Activated T-helper 2 cell treated with anti-CD3 and anti-CD28 coated beads, Interferon-gamma antibody, Interleukin-2, Interleukin-4, amounts not matched to agents 10 μg/mL and 5 μg/mL and 100 μg/mL, durations not matched to agents 14 hours and 24 hours and 36 hours (primary cell): ENCODE results near the gene YWHAG. TPM values are rescaled to one million over a fixed set of nuclear protein-coding genes. Genes with fewer than 3 reads are reported as not detected.
A peak's percentile ranks its signal among the peaks of the same experiment; 100 is the strongest.
"Not testable (repeated sequence)": the region's sequence is repeated elsewhere in the genome, so short reads cannot be mapped to it uniquely, and the experiment has no call there.

Experiments
- DNase-seq: peaks from one replicate; pipeline ENCODE4 v3.0.0; 2021; ENCODE audit warnings: low spot score
- H3K27ac Mint-ChIP-seq: one replicate; pipeline ENCODE4 v1.8.0; 2021; ENCODE audit warnings: mixed read lengths
- H3K27me3 Mint-ChIP-seq: one replicate; pipeline ENCODE4 v1.8.0; 2021; ENCODE audit warnings: low read depth, mixed read lengths
- H3K36me3 Mint-ChIP-seq: one replicate; pipeline ENCODE4 v1.8.0; 2021; ENCODE audit warnings: low read depth, mixed read lengths
- H3K4me1 Mint-ChIP-seq: one replicate; pipeline ENCODE4 v1.8.0; 2021; ENCODE audit warnings: low read depth, mixed read lengths
- H3K4me3 Mint-ChIP-seq: one replicate; pipeline ENCODE4 v1.8.0; 2021; ENCODE audit warnings: low read depth, mild to moderate bottlenecking, moderate library complexity, mixed read lengths
- H3K9me3 Mint-ChIP-seq: one replicate; pipeline ENCODE4 v1.8.0; 2021; ENCODE audit warnings: mixed read lengths
- intact Hi-C: fragments of 100-400 bp; cut with micrococcal nuclease; formaldehyde crosslinking; loops from one replicate; pipeline ENCODE4 v1.15.1; 2023
- total RNA-seq: library from RNA; stranded (reverse); gene quantifications from 2 replicates; pipeline ENCODE4 v1.2.3, GENCODE V29; 2022

The YWHAG gene
- total RNA-seq, 1 donor from 2014 or later = 189 TPM

- H3K36me3 Mint-ChIP-seq = no peaks in the 10 kb centered on the region
- peaks cover 13% of the 10 kb centered on the region for H3K27me3 Mint-ChIP-seq
- H3K27ac Mint-ChIP-seq = no peak overlapping the region
- H3K4me1 Mint-ChIP-seq = no peaks in the 10 kb centered on the region
- H3K4me3 Mint-ChIP-seq = no peak overlapping the region
- intact Hi-C loops = no loop called here
- H3K9me3 Mint-ChIP-seq = no peaks in the 10 kb centered on the region
- no peak for DNase-seq
Measured at GRCh38 chr7:76371396-76371795, 12.6 kb upstream of the YWHAG start.

- Mint-ChIP-seq H3K9me3 (no peaks in the 10 kb centered on the region), H3K27me3 (peaks cover 6% of the 10 kb centered on the region), H3K36me3 (no peaks in the 10 kb centered on the region), H3K4me3 (no peak overlapping the region), H3K27ac (no peak overlapping the region), H3K4me1 (peaks cover 8% of the 10 kb centered on the region)
- intact Hi-C loops = no loop called here
- DNase-seq = no peak
Measured at GRCh38 chr7:76369018-76369417, 10.2 kb upstream of the YWHAG start.

GRCh38 chr7:76368190-76368589, 9.4 kb upstream of the YWHAG start:
- intact Hi-C loops = no loop called here
- Mint-ChIP-seq H3K27ac (no peak overlapping the region), H3K4me3 (no peak overlapping the region), H3K9me3 (no peaks in the 10 kb centered on the region), H3K4me1 (peaks cover 9% of the 10 kb centered on the region), H3K27me3 (peaks cover 5% of the 10 kb centered on the region), H3K36me3 (no peaks in the 10 kb centered on the region)
- DNase-seq = no peak

GRCh38 chr7:76364198-76364584, 5.4 kb upstream of the YWHAG start:
- Mint-ChIP-seq H3K36me3 (no peaks in the 10 kb centered on the region), H3K4me1 (peaks cover 16% of the 10 kb centered on the region), H3K27ac (peak overlapping the region; percentile 90), H3K27me3 (peaks cover 4% of the 10 kb centered on the region), H3K9me3 (no peaks in the 10 kb centered on the region), H3K4me3 (peak overlapping the region; percentile 50)
- no peak for DNase-seq
- intact Hi-C loops = loop anchor here (2.0 kb wide), 1 partner anchor 73 kb away; no protein-coding TSS in a partner anchor

DNA sequence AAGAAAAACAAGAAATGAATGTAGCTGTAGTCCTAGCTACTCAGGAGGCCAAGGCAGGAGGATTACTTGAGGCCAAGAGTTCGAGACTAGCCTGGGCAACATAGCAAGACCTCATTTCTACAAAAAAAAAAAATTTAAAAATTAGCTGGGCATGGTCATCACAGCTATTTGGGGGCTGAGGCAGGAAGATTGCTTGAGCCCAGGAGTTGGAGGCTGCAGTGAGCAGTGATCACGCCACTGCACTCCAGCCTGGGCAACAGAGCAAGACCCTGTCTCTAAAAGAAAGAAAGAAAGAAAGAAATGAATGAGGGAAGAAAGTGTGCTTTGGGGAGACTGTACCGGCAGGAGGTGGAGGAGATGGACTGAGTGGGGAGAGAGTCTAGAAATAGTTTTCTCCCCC, 5.0 kb upstream of the YWHAG start:
- intact Hi-C loops = loop anchor here (2.0 kb wide), 1 partner anchor 73 kb away; no protein-coding TSS in a partner anchor
- H3K4me3 Mint-ChIP-seq, H3K9me3 Mint-ChIP-seq, H3K27me3 Mint-ChIP-seq, H3K36me3 Mint-ChIP-seq, DNase-seq: not testable (repeated sequence)
- peaks cover 16% of the 10 kb centered on the region for H3K4me1 Mint-ChIP-seq
- peak overlapping the region; percentile 90 for H3K27ac Mint-ChIP-seq

GRCh38 chr7:76359978-76360638, 1.3 kb upstream of the YWHAG start:
- no peak for DNase-seq
- peaks cover 37% of the 10 kb centered on the region for H3K4me1 Mint-ChIP-seq
- H3K27me3 Mint-ChIP-seq = no peaks in the 10 kb centered on the region
- H3K27ac Mint-ChIP-seq = peak overlapping the region; percentile 92
- peak overlapping the region; percentile 87 for H3K4me3 Mint-ChIP-seq
- H3K36me3 Mint-ChIP-seq = peaks cover 28% of the 10 kb centered on the region
- intact Hi-C loops = loop anchor here (1.0 to 2.0 kb wide), 4 partner anchors 17 to 42 kb away; no protein-coding TSS in a partner anchor
- no peaks in the 10 kb centered on the region for H3K9me3 Mint-ChIP-seq

DNA sequence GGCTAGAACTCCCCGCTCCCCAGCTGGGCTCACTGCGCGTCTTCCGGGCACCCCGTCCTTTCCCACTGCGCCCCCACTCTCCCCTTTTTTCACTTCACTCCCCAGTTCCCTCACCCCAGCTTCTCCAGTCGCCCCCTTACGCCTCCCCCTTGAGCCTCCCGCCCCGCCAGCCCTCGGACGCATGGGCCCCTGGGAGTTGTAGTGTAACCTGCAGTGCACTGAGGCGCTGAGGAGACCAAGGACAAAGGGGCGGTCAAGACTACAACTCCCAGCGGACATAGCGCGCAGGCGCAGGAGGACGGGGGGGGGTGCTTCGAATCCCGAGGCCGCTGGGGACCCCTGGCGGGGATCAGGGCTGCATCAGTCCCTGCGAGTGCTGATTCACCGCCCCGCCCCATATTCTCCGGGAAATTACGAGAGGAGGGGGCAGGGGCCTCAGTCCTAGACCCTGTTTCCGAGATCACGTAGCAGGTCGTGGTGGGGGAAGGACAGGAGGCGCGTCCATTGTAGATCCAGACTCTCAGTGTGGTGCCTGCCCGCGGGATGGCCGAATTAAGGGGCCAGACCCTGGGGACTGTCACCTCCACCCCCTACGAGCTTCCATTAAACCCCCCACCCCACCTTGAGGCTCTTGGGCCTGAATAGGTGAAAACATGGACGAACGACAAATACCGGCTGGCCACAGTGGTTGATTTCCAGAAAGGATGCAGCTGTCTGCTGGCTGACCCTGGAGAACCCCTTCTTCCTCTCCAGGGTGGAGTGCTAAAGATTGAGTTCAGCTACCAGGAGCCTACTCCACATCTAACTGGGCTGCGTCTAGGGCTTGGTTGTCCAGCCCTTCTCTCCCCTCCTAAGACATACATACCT, 553 bp upstream of the YWHAG start:
- H3K36me3 Mint-ChIP-seq = peaks cover 35% of the 10 kb centered on the region
- H3K9me3 Mint-ChIP-seq = no peaks in the 10 kb centered on the region
- peaks cover 39% of the 10 kb centered on the region for H3K4me1 Mint-ChIP-seq
- intact Hi-C loops = loop anchor here (1.0 to 2.0 kb wide), 4 partner anchors 17 to 41 kb away; no protein-coding TSS in a partner anchor
- peak; percentile 92 for DNase-seq
- H3K4me3 Mint-ChIP-seq = peak overlapping the region; percentile 87
- peak overlapping the region; percentile 92 for H3K27ac Mint-ChIP-seq
- no peaks in the 10 kb centered on the region for H3K27me3 Mint-ChIP-seq

- H3K4me3 Mint-ChIP-seq = peak overlapping the region; percentile 98
Measured at GRCh38 chr7:76358011-76358480, 745 bp downstream of the YWHAG start.

DNA sequence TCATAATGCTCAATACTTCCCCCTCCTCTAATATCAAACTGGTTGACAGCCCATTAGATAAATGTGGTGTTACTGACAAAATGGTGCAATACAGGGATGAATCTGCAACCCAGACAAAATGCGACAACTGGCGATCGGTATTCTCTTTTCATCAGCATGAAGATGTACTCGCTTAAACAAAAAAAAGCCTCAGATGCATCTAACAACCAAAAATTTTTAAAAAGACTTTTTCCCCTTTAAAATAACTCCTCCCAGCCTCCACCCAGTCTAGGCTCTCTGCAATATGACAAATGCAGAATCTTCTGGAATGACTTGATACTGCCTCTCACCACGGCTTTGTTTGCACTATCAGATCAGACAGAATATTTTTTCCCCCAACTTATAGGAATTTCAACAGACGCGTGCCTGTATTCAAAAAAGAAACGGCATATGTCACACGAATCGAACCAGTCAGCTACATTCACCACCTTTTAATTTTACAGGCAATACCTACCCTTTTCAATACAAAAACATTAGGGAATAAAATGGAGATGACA, 1.2 kb downstream of the YWHAG start:
- peak overlapping the region; percentile 98 for H3K4me3 Mint-ChIP-seq
- H3K36me3 Mint-ChIP-seq = peaks cover 43% of the 10 kb centered on the region
- DNase-seq = no peak
- peak overlapping the region; percentile 90 for H3K27ac Mint-ChIP-seq
- H3K27me3 Mint-ChIP-seq = no peaks in the 10 kb centered on the region
- intact Hi-C loops = loop anchor here (2.0 kb wide), 1 partner anchor 15 kb away; no protein-coding TSS in a partner anchor
- peaks cover 38% of the 10 kb centered on the region for H3K4me1 Mint-ChIP-seq
- H3K9me3 Mint-ChIP-seq = no peaks in the 10 kb centered on the region

More at GRCh38 chr7:76358011-76358480, 745 bp downstream of the YWHAG start:
- peaks cover 36% of the 10 kb centered on the region for H3K4me1 Mint-ChIP-seq
- no peak for DNase-seq
- H3K27me3 Mint-ChIP-seq = no peaks in the 10 kb centered on the region
- H3K36me3 Mint-ChIP-seq = peaks cover 43% of the 10 kb centered on the region
- intact Hi-C loops = loop anchor here (2.0 kb wide), 1 partner anchor 15 kb away; no protein-coding TSS in a partner anchor
- no peaks in the 10 kb centered on the region for H3K9me3 Mint-ChIP-seq
- H3K27ac Mint-ChIP-seq = peak overlapping the region; percentile 90

DNA sequence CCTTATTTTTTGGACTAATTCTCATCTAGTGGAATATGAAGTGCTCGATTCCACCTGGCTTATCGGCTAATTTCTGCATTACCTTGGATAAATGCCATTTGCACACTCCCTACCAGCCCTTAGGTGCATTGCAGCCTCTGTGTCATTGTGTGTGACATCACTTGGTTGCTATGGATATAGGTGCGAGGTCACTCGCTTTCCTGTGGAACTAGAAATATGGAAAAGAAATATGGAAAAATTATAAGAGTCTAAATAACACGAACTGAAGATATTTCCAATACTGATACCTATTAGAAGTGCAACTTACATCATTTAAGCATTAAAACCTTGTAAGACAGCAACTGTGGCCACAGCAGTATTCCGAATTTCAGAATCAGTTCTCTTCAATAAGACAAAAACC, 2.0 kb downstream of the YWHAG start:
- Mint-ChIP-seq H3K4me3 (peak overlapping the region; percentile 98), H3K9me3 (no peaks in the 10 kb centered on the region), H3K27ac (peak overlapping the region; percentile 55), H3K27me3 (no peaks in the 10 kb centered on the region), H3K4me1 (peaks cover 44% of the 10 kb centered on the region), H3K36me3 (peaks cover 48% of the 10 kb centered on the region)
- intact Hi-C loops = no loop called here
- no peak for DNase-seq

DNA sequence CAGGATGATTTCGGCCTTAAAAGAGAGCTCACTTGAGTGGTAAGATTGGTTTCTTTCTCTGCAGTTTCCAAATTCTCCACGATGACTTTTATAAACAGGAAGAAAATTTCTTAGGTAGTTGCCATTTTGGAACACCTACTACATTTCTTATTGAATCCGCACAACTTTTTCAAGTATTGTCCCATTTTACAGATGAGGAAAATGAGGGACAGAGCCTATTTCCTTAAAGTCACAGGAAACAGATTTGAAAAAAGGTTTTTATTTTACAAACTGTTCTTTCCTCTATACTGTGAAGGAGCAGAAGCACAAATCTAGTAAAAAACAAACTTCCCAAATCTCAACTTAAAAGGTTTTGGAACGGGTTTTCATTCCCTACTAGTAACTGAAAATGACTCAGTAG, 2.7 kb downstream of the YWHAG start:
- intact Hi-C loops = no loop called here
- H3K27me3 Mint-ChIP-seq = no peaks in the 10 kb centered on the region
- no peaks in the 10 kb centered on the region for H3K9me3 Mint-ChIP-seq
- no peak for DNase-seq
- H3K4me1 Mint-ChIP-seq = peaks cover 50% of the 10 kb centered on the region
- peak overlapping the region; percentile 22 for H3K4me3 Mint-ChIP-seq
- H3K27ac Mint-ChIP-seq = peak overlapping the region; percentile 11
- peaks cover 55% of the 10 kb centered on the region for H3K36me3 Mint-ChIP-seq

- Mint-ChIP-seq H3K27ac (no peak overlapping the region), H3K36me3 (peaks cover 64% of the 10 kb centered on the region), H3K27me3 (no peaks in the 10 kb centered on the region), H3K4me1 (peaks cover 52% of the 10 kb centered on the region), H3K9me3 (no peaks in the 10 kb centered on the region), H3K4me3 (no peak overlapping the region)
- intact Hi-C loops = no loop called here
- no peak for DNase-seq
Measured at GRCh38 chr7:76354981-76355730, 3.6 kb downstream of the YWHAG start.
